CD4-positive, alpha-beta T cell (primary cell): ENCODE measurements around the gene BTBD19. TPM values are rescaled to one million over a fixed set of nuclear protein-coding genes. Genes with fewer than 3 reads are reported as not detected.

Experiments used
- ATAC-seq: fragments of 200-7000 bp; cut with Tn5 transposase; one replicate; pipeline ENCODE4 v1.10.0; 2022; ENCODE audit warnings: mild to moderate bottlenecking; ENCODE audit not compliant: poor library complexity
- CTCF ChIA-PET: fragments of 350-600 bp; sonication (Branson Sonifier 250); formaldehyde crosslinking; loops from one replicate; lab custom pipeline; 2021; ENCODE audit warnings: antibody characterized with exemption, inconsistent platforms; lab: Charles Lee
- POLR2A ChIA-PET: fragments of 350-600 bp; sonication (Branson Sonifier 250); formaldehyde crosslinking; loops from one replicate; lab custom pipeline; 2021; ENCODE audit warnings: antibody characterized with exemption, inconsistent platforms; lab: Charles Lee
- DNase-seq, 14 experiments: peaks; one replicate each; pipeline ENCODE4 v3.0.0-alpha.2; 2013 to 2020; ENCODE audit warnings: mixed read lengths in 2 of 14
- H3K27ac ChIP-seq, 2 donors: one replicate each; pipeline versions ENCODE4 v1.5.1 to v1.7.0; 2013; ENCODE audit warnings: low read length in 2 of 2, low read depth in 1 of 2, mild to moderate bottlenecking in 1 of 2
- H3K27me3 ChIP-seq, 2 experiments: 1 replicate in 1 of 2; 2 replicates in 1 of 2; pipeline versions ENCODE4 v1.6.1 to v1.7.0; 2013; ENCODE audit warnings: low read length in 2 of 2, control low read depth in 1 of 2, mild to moderate bottlenecking in 1 of 2, moderate library complexity in 1 of 2; ENCODE audit not compliant: insufficient read depth in 2 of 2, control insufficient read depth in 1 of 2
- H3K36me3 ChIP-seq: one replicate; pipeline ENCODE4 v1.6.1; 2013; ENCODE audit warnings: low read length, control low read depth; ENCODE audit not compliant: insufficient read depth
- H3K4me1 ChIP-seq: one replicate; pipeline ENCODE4 v1.6.1; 2013; ENCODE audit warnings: low read length, control low read depth; ENCODE audit not compliant: insufficient read depth
- H3K4me3 ChIP-seq: one replicate; pipeline ENCODE4 v1.5.1; 2013; ENCODE audit warnings: mild to moderate bottlenecking, low read length, moderate library complexity
- H3K9me3 ChIP-seq, 2 experiments: 1 replicate in 1 of 2; 2 replicates in 1 of 2; pipeline versions ENCODE4 v1.6.1 to v1.7.0; 2013; ENCODE audit warnings: low read length in 2 of 2, mild to moderate bottlenecking in 2 of 2, control low read depth in 1 of 2, moderate library complexity in 1 of 2; ENCODE audit not compliant: control insufficient read depth in 1 of 2, insufficient read depth in 1 of 2
- H3K27ac Mint-ChIP-seq: one replicate; pipeline ENCODE4 v1.8.0; 2020; ENCODE audit warnings: mixed read lengths
- H3K27me3 Mint-ChIP-seq: one replicate; pipeline ENCODE4 v1.8.0; 2021; ENCODE audit warnings: mixed read lengths
- H3K36me3 Mint-ChIP-seq: one replicate; pipeline ENCODE4 v1.8.0; 2021; ENCODE audit warnings: low read depth, mixed read lengths
- H3K4me1 Mint-ChIP-seq: one replicate; pipeline ENCODE4 v1.8.0; 2021; ENCODE audit warnings: low read depth, mixed read lengths
- H3K4me3 Mint-ChIP-seq: one replicate; pipeline ENCODE4 v1.8.0; 2020; ENCODE audit warnings: mild to moderate bottlenecking, mixed read lengths
- H3K9me3 Mint-ChIP-seq: one replicate; pipeline ENCODE4 v1.8.0; 2020; ENCODE audit warnings: mixed read lengths
- intact Hi-C, 2 experiments: fragments of 100-400 bp; cut with DNase I in 1 of 2; cut with micrococcal nuclease in 1 of 2; formaldehyde crosslinking; loops; one replicate each; pipeline versions ENCODE4 v1.15.1 to v1.9.0; 2023 to 2025; cut with DNase I, micrococcal nuclease
- total RNA-seq, 174 experiments: library from RNA in 2 of 174; stranded (reverse) in 2 of 174; gene quantifications; one replicate each; pipeline ENCODE4 v1.2.3 and lab custom pipeline; 2021 to 2026
- TF ChIP-seq, protein P1 (sequence below): fragments of 200-600 bp; IDR thresholded peaks from one replicate; pipeline ENCODE4 v1.8.0; 2022; ENCODE audit warnings: antibody characterized with exemption, mild to moderate bottlenecking

Gene BTBD19
- total RNA-seq, 2 experiments from 2014 or later: 35.9 to 36.5 TPM

GRCh38 chr1:44826375-44827196, 18.3 kb downstream of the BTBD19 start:
- H3K4me1 Mint-ChIP-seq: peaks cover under 1% of the 10 kb centered on the region

GRCh38 chr1:44827197-44828002, 19.1 kb downstream of the BTBD19 start:
- Mint-ChIP-seq H3K9me3 (no peaks in the 10 kb centered on the region), H3K36me3 (no peaks in the 10 kb centered on the region), H3K4me3 (no peak overlapping the region), H3K27me3 (no peaks in the 10 kb centered on the region), H3K4me1 (no peaks in the 10 kb centered on the region), H3K27ac (no peak overlapping the region)
- H3K27me3 ChIP-seq: no peaks in the 10 kb centered on the region
- DNase-seq (no peak), ATAC-seq (no peak)
- no peaks in the 10 kb centered on the region for H3K9me3 ChIP-seq
- CTCF ChIA-PET: interaction anchor here (1.1 kb wide), 1 partner anchor 34 kb away, joined by 3 read pairs; no protein-coding TSS in a partner anchor
- peaks cover 5% of the 10 kb centered on the region for H3K4me1 ChIP-seq
- POLR2A ChIA-PET: interaction anchor here (1.6 to 12.2 kb wide), 2 partner anchors 9 to 23 kb away, joined by 3 to 599 read pairs; partner anchors contain the start of genes BTBD19, DYNLT4 and PLK3
- TF ChIP-seq, protein P1, sequence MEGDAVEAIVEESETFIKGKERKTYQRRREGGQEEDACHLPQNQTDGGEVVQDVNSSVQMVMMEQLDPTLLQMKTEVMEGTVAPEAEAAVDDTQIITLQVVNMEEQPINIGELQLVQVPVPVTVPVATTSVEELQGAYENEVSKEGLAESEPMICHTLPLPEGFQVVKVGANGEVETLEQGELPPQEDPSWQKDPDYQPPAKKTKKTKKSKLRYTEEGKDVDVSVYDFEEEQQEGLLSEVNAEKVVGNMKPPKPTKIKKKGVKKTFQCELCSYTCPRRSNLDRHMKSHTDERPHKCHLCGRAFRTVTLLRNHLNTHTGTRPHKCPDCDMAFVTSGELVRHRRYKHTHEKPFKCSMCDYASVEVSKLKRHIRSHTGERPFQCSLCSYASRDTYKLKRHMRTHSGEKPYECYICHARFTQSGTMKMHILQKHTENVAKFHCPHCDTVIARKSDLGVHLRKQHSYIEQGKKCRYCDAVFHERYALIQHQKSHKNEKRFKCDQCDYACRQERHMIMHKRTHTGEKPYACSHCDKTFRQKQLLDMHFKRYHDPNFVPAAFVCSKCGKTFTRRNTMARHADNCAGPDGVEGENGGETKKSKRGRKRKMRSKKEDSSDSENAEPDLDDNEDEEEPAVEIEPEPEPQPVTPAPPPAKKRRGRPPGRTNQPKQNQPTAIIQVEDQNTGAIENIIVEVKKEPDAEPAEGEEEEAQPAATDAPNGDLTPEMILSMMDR: no peak
- no peaks in the 10 kb centered on the region for H3K36me3 ChIP-seq
- no peak overlapping the region for H3K4me3 ChIP-seq
- H3K27ac ChIP-seq: no peak overlapping the region
- intact Hi-C loops: loop anchor here in 1 of 2 experiments (10.0 kb wide), 1 partner anchor 613 kb away; the partner anchor contains the start of gene DMAP1

More at GRCh38 chr1:44826375-44827196, 18.3 kb downstream of the BTBD19 start:
- H3K27me3 Mint-ChIP-seq: no peaks in the 10 kb centered on the region
- DNase-seq (peak in 2 of 14 experiments; percentile 43 to 60), ATAC-seq (no peak)
- intact Hi-C loops: loop anchor here in 1 of 2 experiments (10.0 kb wide), 1 partner anchor 612 kb away; the partner anchor contains the start of gene DMAP1
- Histone ChIP-seq H3K27ac (no peak overlapping the region), H3K4me3 (no peak overlapping the region), H3K4me1 (peaks cover 5% of the 10 kb centered on the region), H3K36me3 (no peaks in the 10 kb centered on the region), H3K27me3 (no peaks in the 10 kb centered on the region), H3K9me3 (no peaks in the 10 kb centered on the region)
- no peak overlapping the region for H3K27ac Mint-ChIP-seq
- no peaks in the 10 kb centered on the region for H3K9me3 Mint-ChIP-seq
- TF ChIP-seq, protein P1: no peak
- no peak overlapping the region for H3K4me3 Mint-ChIP-seq
- ChIA-PET POLR2A (interaction anchor here (0.9 to 12.2 kb wide), 4 partner anchors 9 to 105 kb away, joined by 3 to 599 read pairs (median 4); partner anchors contain the start of genes BTBD19, DYNLT4 and PLK3), CTCF (interaction anchor here (0.5 kb wide), 1 partner anchor 1547 kb away, joined by 3 read pairs; no protein-coding TSS in a partner anchor)
- no peaks in the 10 kb centered on the region for H3K36me3 Mint-ChIP-seq
